Eye (tissue), 1 donor: ENCODE data around the gene SLC47A2.
"Not testable (repeated sequence)": the region's sequence is repeated elsewhere in the genome, so short reads cannot be mapped to it uniquely, and the experiment has no call there.

Experiments used
- DNase-seq: peaks from one replicate; pipeline ENCODE4 v3.0.0-alpha.2; 2015

The SLC47A2 gene

DNA sequence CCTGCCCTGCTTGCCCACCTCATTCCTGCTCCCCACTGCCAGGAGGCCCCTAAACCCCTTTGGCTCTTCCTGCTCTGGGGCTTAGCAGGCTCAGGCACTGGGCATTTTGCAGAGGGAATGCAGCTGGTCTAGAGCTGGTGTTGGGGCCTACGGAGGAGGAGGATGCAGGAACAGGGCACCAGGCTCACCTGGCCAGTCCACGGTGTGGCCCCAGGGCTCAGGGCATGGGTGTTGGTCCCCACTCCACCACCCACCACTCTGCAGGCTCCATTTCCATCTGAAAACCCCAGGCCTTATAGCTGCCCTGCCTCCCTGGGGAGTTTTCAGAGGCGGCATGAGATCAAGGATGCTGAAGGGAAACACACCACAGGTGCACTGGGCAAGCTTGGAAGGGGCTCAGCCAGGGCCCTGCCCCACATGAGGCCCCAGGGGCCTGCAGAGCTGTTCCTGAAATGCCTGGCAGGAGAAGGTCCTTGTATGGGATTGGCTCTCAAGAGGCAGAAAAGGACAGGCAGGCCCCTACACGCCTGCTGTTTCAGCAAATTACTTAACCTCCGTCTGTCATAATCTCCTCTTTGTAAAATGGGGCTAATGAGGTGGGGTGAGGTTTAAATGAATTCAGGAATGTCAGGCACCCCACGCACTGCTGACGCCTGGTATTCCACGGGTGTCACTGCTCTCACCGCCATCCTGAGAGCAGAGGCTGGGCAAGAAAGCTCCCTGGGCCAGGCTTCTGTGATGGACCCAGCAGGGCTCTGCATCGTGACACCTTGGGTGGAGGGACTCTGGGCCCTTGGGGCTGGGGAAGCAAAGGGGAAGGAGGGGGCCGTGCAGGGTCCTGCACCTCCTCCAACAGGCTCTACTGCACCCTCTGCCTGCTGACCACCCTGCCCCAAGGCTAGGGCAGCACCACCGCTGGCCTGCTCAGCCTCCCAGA, 9.3 kb downstream of the SLC47A2 start:
- peak; percentile 55 for DNase-seq

DNA sequence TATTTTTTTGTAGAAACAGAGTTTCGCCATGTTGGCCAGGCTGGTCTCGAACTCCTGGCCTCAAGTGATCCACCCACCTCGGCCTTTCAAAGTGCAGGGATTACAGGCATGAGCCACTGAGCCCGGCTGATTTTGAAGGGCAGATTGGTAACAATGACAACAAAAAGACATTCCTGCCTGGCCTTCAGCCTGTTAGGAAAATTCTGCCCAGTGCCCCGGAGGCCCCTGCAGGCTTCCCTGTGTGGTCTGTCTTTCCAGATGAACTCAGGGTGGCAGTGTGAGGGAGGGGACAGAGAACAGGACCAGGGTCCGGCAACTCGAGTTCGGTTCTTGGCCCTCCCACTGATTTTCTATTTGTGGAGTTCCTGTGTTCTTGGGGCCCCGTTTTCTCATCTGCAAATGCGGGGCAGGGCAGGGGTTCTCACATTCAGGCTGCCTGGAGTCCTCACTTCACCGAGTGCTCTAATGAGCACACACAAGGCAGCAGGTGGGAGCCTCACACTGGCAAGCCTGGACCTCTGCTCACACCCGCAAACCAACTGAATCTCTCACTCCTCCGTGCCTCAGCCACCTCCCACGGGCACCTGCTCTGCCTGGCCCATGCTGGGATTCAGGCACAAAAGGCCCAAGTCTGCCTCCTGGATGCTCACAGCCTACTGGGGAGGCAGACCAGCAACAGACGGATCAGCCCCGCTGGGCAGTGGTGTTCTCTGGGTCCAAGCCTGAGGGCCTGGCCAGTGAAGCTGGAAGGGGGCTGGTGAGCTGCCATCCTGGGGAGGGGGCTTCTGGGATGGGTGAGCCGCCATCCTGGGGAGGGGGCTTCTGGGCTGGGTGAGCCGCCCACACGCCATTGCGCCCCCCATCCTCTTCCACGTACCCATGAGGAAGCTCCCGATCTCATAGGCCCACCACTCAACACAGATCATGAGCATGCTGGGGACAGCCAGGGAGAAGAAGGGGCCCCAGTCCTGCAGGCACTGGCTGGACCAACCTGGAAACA, 10.3 kb downstream of the SLC47A2 start:
- peak; percentile 60 for DNase-seq

DNA sequence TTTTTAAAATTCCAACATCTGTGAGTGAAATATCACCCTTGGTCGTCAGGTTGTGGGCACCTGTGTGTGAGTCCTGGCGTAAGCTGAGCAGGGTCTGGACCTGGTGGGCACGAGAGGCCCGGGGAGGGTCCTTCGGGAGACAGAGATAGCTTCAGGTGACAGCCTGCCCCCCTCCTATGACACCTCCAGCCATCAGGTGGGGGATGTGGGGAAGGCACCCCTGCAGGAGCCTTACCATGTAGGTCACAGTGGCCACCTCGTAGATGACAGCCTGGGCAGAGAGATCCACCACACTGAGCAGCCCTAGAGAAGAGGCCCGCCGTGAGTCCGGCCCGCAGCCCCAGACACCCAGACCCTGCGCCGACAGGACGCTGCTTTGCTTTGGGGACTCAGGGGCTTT, 11.2 kb downstream of the SLC47A2 start:
- DNase-seq, result no peak

DNA sequence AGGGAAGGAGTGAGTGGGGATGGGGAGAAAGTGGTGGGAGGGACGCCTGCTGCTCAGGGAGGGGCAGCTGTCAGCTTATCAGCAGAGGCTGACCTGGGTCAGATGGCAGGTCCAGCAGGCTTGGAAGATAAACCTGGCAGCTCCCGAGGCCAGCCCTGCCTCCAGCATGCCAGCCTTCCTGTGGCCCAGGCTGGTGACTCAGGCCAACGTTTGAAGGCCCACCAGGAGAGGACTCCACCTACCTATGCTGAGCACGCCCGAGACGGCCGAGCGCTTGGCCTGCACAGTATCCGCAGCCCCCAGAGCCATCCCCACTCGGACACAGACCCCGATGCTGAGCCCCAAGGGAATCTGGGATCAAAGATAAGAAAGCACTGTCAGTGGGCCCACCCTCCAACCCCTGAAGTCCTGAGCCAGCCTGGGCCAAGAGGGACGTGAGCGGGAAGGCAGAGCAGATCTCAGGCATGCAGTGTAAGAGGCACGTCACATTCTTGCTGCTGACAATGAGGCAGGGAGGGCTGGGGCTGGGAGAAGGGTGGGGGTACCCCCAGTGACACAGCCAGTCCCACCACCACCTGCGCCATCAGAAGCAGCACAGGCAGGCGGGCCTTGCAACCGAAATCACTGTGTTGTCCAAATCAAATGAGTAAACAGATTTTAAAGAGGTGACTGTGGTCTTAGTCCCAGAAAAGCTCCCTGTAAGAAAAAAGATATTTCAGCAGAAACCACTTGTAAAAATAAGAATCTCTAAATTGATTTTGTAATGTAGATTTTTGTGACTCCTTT, 12.4 kb downstream of the SLC47A2 start:
- peak; percentile 61 for DNase-seq

DNA sequence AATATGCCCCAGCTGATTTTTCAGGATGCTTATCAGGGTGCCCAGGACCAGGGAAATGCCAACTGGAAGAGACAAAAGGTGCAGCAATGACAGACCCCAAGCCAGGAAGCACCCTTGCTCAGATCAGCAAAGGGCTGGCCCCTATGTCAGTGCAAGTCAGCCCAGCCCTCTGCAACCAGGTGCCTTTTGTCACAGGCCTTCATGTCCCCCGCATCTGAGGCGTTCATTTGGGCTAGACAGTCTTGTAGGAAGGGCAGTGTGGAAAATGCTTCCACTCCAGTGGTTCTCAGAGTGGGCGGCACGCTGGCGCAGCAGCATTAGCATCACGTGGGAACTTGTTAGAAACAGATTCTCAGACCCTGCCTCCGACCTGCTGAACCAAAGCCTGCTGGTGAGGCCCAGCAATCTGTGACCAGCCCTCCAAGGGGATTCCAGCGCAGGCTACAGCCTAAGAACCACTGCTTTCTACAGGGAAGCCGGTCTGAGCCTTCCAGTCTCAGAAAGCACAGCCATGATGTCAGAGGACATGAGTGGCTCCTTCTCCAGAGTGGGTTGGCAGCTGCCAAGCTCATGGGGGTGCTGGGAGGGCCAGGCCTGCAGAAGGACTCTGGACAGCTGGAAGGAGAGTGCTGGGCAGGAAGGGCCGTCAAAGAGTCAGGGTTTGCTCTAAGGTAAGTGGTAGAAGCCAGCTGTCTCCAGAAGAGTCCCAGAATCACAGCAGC, 13.1 kb downstream of the SLC47A2 start:
- peak; percentile 75 for DNase-seq

DNA sequence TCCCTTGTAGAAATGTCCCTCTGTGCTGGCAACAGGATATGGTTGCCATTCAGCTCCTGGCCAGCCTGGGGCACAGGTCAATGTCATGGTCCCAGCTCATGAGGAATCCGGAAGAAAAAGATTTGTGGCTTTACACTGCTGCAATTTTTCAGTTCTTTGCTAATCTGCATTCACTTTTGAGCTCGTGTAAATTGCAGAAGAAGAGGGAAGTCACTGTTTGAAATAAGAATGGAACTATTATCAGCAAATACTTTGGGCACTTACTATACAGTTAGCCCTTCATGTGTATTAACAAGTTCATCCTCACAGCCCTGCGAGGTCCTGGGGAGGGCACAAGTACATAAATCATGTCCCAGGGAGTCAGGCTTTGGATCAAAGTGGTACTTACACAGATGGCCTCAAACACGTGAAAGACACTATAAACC, 14.2 kb downstream of the SLC47A2 start:
- DNase-seq, result no peak

DNA sequence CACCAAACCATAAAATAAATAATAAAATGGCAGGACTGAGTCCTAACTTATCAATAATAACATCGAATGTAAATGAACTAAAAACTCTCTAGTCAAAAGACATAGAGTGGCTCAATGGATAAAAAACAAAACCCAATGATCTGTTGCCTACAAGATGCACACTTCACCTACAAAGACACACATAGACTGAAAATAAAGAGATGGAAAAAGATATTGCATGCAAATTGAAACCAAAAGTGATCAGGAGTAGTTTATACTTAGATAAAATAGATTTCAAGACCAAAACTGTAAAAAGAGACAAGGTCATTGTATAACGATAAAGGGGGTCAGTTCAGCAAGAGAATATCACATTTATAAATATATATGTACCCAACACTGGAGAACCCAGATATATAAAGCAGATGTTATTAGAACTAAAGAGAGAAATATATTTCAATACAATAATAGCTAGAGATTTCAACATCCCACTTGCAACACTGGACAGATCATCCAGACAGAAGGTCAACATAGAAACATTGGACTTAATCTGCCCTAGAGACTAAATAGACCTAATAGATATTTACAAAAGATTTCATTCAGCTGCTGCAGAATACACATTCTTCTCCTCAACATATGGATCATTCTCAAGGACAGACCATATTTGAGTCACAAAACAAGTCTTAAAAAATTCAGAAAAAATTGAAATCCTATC, 29.8 kb downstream of the SLC47A2 start:
- no peak for DNase-seq

DNA sequence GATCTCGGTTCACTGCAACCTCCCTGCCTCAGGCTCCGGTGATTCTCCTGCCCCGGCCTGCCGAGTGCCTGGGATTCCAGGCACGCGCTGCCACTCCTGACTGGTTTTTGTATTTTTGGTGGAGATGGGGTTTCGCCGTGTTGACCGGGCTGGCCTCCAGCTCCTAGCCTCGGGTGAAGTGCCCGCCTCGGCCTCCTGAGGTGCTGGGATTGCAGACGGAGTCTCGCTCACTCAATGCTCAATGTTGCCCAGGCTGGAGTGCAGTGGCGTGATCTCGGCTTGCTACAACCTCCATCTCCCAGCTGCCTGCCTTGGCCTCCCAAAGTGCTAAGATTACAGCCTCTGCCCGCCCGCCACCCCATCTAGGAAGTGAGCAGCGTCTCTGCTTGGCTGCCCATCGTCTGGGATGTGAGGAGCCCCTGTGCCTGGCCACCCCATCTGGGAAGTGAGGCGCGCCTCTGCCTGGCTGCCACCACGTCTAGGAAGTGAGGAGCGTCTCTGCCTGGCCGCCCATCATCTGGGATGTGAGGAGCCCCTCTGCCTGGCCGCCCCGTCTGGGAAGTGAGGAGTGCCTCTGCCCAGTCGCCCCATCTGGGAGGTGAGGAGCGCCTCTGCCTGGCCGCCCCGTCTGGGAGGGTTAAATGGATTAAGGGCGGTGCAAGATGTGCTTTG, 31.3 kb downstream of the SLC47A2 start:
- not testable (repeated sequence) for DNase-seq

DNA sequence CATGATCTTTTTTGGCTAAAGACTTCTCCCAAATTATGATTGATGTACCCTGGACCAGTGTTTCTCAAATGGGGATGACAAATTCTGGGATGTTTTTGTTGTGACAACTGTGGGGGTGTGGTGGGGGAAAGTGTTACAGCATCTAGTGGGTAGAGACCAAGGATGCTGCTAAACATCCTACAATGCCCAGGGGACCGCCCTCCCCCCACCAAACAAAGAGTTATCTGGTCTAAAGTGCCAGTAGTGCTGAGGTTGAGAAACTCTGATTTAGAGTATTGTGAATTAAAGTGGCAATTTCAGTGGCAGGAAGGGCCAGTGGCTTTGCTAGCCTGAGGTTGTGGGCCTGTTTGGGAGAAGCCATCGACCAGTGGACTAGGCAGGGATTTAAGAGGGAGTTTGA, 33.3 kb downstream of the SLC47A2 start:
- no peak for DNase-seq

DNA sequence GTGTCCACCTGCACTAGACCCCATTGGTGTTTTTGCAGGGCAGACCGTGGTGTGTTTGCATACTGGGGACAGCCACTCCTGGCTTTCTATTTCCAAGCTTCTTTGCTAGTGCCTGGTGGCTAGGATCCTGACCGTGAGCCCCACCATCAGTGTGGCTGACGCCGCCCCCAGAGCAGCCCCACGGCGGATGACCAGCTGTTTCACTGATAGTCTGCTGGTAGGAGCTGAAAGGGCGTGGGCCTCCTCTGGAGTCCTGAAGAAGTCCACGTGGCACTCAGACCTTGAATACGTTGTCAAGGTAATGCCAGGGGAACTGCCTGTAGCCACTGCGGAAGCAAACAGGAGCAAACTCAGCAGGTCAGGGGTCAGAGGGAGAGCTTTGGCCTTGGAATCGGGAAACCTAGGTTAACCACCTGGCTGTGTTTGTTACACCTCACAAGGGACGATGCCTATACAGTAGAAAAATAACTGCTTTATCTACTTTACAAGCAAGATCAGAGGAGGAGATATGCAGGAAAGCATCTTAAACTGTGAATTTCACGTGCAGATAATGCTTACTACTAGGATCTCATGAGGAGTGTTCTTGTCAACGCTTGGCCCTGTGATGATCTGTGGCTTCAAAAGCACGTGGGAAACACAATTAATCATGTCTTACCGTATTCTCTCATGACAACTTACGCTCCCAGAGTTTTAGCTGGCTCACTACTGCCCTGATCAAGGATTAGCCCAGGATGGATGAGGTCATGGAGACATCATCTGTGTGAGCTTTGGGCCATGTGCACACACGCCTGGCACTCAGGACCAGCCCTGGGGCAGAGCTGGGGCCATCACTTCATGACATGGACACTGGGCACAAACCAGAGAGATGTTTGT, 37.6 kb downstream of the SLC47A2 start:
- no peak for DNase-seq

DNA sequence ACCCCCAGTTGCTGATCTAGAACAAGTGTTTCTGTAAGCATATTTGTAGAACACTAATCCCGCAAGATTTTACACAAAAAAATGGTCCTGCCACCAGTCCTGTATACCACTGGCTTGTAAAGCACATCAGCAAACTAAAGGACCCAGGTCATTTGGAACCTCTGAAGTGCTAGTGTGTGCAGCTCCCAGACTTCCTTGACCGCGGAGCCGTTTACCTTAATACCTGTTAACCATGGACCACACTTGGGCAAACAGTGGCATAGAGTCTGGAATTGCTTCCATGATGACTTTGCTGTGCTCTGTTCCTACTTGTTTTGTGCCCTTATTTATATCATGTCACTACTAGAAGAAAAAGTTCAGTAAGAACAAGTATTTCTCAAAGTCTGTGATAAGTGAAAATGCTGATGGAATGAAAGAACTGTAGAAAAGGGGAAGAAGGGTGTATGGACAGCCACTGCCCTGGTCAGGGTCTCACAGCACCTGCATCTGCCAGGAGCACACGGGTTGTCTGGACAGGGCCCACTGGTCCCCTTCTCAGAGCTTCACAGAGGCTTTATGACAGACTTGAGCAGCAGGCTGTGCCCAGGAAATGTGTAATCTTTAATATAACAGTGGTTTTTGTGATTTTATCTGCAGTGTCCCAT, 38.5 kb downstream of the SLC47A2 start:
- DNase-seq, result no peak

DNA sequence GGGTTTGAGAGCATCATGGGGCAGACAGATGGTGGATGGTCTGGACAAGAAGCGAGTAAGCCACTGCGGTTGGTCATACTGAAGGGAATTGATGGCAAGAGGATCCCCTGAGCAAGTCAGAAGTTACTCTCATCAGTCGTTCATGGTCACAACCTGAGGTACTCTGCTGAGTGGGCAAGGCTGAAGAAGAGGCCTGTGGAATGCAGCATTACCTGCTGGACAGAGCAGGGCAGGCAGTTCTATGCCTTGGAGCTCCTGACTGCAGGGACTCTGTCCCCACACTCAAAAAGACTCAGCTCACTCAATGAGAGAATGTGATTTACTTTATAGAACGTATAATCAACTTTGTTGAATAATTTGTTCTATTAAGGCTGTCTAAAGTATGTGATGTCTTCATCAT, 39.5 kb downstream of the SLC47A2 start:
- DNase-seq, result no peak

DNA sequence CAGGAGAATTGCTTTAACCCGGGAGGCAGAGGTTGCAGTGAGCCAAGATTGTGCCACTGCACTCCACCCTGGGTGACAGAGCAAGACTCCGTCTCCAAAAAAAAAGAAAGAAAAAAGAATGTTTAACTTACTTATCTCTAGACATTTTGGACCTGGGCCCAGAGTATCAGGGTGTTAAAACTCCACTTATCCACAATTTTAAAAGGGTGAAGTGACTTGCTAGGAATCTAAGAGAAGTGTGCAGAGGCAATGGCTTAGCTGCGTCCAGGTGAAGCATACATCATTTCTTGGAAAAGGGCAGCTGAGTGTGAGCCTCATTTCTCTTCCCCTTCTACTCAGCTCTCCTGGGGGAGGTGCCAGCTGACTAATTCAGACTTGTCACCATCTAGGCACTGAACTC, 42.8 kb downstream of the SLC47A2 start:
- no peak for DNase-seq

DNA sequence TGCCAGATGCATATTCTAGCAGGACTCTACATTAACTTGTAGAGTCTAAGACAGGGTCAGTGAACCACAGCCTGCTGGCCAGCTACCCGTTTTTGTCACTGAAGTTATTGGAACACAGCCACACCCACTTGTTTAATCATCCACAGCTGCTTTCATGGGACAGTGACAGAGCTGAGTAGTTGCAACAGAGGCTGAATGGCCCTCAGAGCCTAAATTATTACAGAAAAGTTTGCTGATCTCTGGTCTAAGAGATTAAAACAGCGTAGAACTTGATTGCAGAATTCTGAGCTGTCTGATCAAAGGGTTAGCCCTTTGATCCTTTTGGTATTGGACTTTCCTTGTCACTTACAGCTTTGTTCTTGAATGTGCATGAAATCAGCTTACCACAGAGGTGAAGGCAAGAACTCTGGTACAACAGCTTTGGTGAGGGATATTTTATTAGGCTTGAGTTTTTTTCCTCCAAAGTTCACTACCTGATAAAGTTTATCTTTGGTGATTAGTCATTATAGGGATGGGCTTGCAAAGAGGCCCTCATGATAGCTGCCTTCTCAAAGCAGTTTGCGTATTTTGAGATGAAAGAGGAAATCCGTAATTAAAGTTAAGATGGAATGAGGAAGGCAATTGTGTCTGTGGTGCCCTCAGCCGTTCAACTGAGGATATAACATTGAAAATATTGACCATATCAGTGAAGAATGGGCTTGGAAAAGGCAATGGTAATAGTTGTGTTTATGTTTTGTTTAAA, 44.2 kb downstream of the SLC47A2 start:
- DNase-seq, result no peak

DNA sequence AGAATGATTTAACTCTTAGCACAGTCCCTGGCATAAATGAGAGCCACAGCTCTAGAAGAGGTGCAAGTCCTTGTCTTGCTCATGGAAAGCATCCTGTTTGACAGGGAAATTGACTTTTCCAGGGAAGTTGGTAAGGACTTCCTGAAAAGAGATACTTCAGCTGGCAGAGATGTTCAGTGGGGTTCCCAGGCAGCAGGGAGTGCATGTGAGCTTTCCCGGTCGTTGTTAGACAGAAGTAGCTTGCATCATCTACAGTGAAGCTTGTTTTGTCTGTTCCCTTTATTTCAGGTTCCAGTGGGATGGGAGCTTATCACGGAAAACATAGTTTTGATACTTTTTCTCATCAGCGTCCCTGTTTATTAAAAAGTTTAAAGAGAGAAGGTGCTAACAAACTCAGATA, 45.0 kb downstream of the SLC47A2 start:
- no peak for DNase-seq

DNA sequence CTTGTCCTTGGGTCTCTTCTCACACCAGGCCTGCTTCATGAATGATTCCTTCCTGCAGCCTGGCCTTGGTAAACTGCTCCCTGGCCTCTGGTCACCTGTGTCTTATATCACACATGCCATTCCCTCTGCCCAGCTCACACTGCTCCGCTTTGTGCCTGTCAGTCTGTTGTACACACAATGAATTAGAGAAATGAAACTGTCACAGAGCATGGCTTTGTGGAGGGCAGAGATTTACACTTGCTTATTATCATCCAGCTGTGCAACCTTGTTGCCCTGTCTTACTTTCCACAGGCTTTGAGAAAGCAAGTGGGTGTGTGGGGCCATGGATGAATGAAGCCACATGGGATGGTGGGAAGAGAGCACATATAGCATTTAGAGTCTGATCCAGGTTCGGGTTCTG, 45.5 kb downstream of the SLC47A2 start:
- DNase-seq, result no peak

DNA sequence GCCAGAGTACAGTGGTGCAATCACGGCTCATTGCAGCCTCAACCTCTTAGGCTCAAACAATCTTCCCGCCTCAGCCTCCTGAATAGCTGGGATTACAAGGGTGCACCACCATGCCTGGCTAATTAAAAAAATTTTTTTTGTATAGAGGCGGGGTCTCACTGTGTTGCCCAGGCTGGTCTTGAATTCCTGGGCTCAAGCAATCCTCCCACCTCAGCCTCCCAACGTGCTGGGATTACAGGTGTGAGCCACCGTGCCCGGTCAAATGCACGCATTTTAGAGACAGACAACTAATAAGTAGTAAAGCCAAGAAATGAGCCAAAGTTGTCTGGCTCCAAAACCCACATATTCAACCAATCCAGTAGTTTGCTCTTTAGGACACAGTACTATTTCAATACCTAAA, 46.7 kb downstream of the SLC47A2 start:
- not testable (repeated sequence) for DNase-seq

DNA sequence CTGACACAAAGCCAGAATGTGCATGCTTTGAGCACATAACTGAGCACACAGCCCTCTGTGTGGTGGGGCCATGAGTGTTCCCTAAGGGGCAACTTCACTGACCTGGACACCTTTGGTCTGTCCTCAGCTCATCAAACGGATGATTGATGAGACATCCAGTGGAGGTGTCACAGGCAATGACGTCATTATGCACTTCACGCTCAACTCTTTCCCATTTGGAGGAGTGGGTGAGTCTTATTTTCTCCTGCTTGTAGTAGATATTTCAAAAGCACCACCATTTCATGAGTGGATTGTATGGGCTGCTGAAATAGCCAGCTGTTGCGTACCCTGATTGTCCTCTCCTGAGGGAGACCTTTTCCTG, 51.6 kb downstream of the SLC47A2 start:
- DNase-seq, result no peak
